GM12801 (cell line): ENCODE results near the gene RNPEPL1.

Experiments
- CTCF ChIP-seq: IDR thresholded peaks from one replicate; pipeline ENCODE4 v1.5.1; 2011; ENCODE audit warnings: control low read depth; ENCODE audit not compliant: insufficient read length; ENCODE audit errors: extremely low read depth

Gene RNPEPL1

GRCh38 chr2:240604291-240604938 lies 36.1 kb downstream of the RNPEPL1 start:
- TF ChIP-seq CTCF = no peak

- no peak for TF ChIP-seq CTCF
Measured at GRCh38 chr2:240604939-240605716, 36.8 kb downstream of the RNPEPL1 start.

- no peak for TF ChIP-seq CTCF
Measured at GRCh38 chr2:240605867-240606743, 37.8 kb downstream of the RNPEPL1 start.

GRCh38 chr2:240611601-240612210 lies 43.4 kb downstream of the RNPEPL1 start:
- no peak for TF ChIP-seq CTCF

- TF ChIP-seq CTCF = no peak
Measured at GRCh38 chr2:240613781-240614180, 45.5 kb downstream of the RNPEPL1 start.

GRCh38 chr2:240614391-240614790 lies 46.1 kb downstream of the RNPEPL1 start:
- TF ChIP-seq CTCF = no peak

- TF ChIP-seq CTCF = no peak
Measured at GRCh38 chr2:240615396-240615795, 47.1 kb downstream of the RNPEPL1 start.
